Measurements from ENCODE around the gene SLC25A13. TPM values are rescaled to one million over a fixed set of nuclear protein-coding genes. Genes with fewer than 3 reads are reported as not detected.
A peak's percentile ranks its signal among the peaks of the same experiment; 100 is the strongest.
"Not testable (repeated sequence)": the region's sequence is repeated elsewhere in the genome, so short reads cannot be mapped to it uniquely, and the experiment has no call there.

Gene SLC25A13
- total and polyA plus RNA-seq, 9 of the 15 experiments (the other 6 are each of a cell fraction or from before 2014, with no cell fraction given): 21.4 to 80.2 (median 58.7) TPM

DNA sequence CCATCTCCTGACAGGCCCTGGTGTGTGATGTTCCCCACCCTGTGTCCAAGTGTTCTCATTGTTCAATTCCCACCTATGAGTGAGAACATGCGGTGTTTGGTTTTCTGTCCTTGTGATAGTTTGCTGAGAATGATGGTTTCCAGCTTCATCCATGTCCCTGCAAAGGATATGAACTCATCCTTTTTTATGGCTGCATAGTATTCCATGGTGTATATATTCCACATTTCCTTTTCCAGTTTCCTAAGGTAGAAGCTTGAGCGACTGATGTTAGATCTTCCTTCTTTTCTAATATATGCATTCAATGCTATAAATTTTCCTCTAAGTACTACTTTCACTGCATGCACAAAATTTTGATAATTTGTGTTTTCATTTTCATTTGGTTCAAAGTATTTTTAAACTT is 44.0 kb upstream of the SLC25A13 start:
- H3K79me2 ChIP-seq (ENCODE audit: control insufficient read depth, insufficient read depth, low read length); H4K20me1 ChIP-seq (replicated peaks; ENCODE audit: control insufficient read depth, insufficient read depth, low read length); POLR2A ChIA-PET; H2AFZ ChIP-seq (ENCODE audit: low read depth, low read length); H3K27me3 ChIP-seq (ENCODE audit: control insufficient read depth in 2 of 2, insufficient read depth in 2 of 2, low read length in 2 of 2); FAIRE-seq; H3K4me2 ChIP-seq (ENCODE audit: insufficient read depth, low read length); ATAC-seq; H3K9me1 ChIP-seq (ENCODE audit: control insufficient read depth, insufficient read depth, low read length); BruUV-seq (replicated peaks); intact Hi-C loops (cut with micrococcal nuclease); H3K36me3 ChIP-seq (ENCODE audit: control insufficient read depth, insufficient read depth, low read length); in situ Hi-C loops (cut with MboI); DNase-seq (ENCODE audit: extremely low read depth in 1 of 4, low spot score in 3 of 4); H3K9me3 ChIP-seq (replicated peaks; ENCODE audit: control insufficient read depth, insufficient read depth, low read depth, low read length); H3K9ac ChIP-seq (ENCODE audit: insufficient read depth in 1 of 2, low read depth in 2 of 2, low read length in 2 of 2); H3K4me3 ChIP-seq; CTCF ChIA-PET (ENCODE audit: low intra/inter-chr PET ratio); H3K27ac ChIP-seq (ENCODE audit: extremely low read depth, low read depth, low read length); H3K4me1 ChIP-seq (replicated peaks in 1 of 2; ENCODE audit: control insufficient read depth in 2 of 2, insufficient read depth in 2 of 2, low read length in 2 of 2): not testable (repeated sequence)
- WGBS (ENCODE audit: insufficient coverage, low coverage, missing lambda C conversion rate): 0% methylated on average over 1 of the region's 2 CpGs
- TF ChIP-seq ZNF146 (CRISPR knock-in tag; IDR thresholded peaks at IDR 0.05; ENCODE audit: unreplicated experiment) (peak; percentile 72), KDM1A (IDR thresholded peaks at IDR 0.05) (0 out of 4 replicates have a peak, but pooled peaks of 1 of the 2 experiments have one; percentile 27)

DNA sequence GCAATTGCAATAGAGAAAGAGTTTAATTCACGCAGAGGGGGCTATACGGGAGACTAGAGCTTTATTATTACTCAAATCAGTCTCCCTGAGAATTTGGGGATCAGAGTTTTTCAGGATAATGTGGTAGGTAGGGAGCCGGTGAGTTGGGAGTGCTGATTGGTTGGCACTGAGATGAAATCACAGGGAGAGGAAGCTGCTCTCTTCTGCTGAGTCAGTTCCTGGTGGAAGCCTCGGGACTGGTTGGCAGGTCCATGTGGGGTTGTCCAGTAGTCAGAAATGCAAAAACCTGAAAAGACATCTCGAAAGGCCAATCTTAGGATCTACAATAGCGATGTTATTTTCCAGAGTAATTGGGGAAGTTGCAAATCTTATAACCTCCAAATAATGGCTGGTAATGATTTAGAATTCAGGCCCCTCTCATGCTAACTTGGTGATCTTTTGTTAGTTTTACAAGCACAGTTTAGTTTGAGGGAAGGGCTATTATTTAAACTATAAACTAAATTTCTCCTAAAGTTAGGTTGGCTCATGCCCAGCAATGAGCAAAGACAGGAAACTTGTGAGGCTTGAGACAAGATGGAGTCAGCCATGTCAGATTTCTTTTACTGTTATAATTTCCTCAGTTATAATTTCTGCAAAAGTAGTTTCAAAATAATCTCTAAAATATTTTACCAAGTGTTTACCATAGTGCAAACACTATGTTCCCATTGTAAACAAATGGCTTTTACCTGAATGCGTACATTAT is 39.4 kb upstream of the SLC25A13 start:
- ChIA-PET CTCF (ENCODE audit: low intra/inter-chr PET ratio) (no interaction called here), POLR2A (no interaction called here)
- Histone ChIP-seq H3K27me3 (ENCODE audit: control insufficient read depth in 2 of 2, insufficient read depth in 2 of 2, low read length in 2 of 2) (no peaks in the 10 kb centered on the region), H3K36me3 (ENCODE audit: control insufficient read depth, insufficient read depth, low read length) (no peaks in the 10 kb centered on the region), H3K4me3 (no peak overlapping the region), H3K4me1 (replicated peaks in 1 of 2; ENCODE audit: control insufficient read depth in 2 of 2, insufficient read depth in 2 of 2, low read length in 2 of 2) (no peaks in the 10 kb centered on the region; a peak in 1 of 5 replicates), H3K4me2 (ENCODE audit: insufficient read depth, low read length) (no peak overlapping the region), H4K20me1 (replicated peaks; ENCODE audit: control insufficient read depth, insufficient read depth, low read length) (no peaks in the 10 kb centered on the region), H3K27ac (ENCODE audit: extremely low read depth, low read depth, low read length) (no peak overlapping the region), H3K9me1 (ENCODE audit: control insufficient read depth, insufficient read depth, low read length) (no peaks in the 10 kb centered on the region), H3K9ac (ENCODE audit: insufficient read depth in 1 of 2, low read depth in 2 of 2, low read length in 2 of 2) (no peak overlapping the region), H2AFZ (ENCODE audit: low read depth, low read length) (peak overlapping the region; percentile 77), H3K9me3 (replicated peaks; ENCODE audit: control insufficient read depth, insufficient read depth, low read depth, low read length) (no peaks in the 10 kb centered on the region), H3K79me2 (ENCODE audit: control insufficient read depth, insufficient read depth, low read length) (no peaks in the 10 kb centered on the region)
- peak; percentile 42 for FAIRE-seq
- peak; percentile 73 for ATAC-seq
- 35% methylated on average over 7 of the region's 7 CpGs for WGBS (ENCODE audit: insufficient coverage, low coverage, missing lambda C conversion rate)
- peak in 2 of 4 experiments; percentile 52 to 54 for DNase-seq (ENCODE audit: extremely low read depth in 1 of 4, low spot score in 3 of 4)
- no TSS peak for BruUV-seq (replicated peaks)
- in situ Hi-C loops (cut with MboI): no loop called here
- intact Hi-C loops (cut with micrococcal nuclease): no loop called here
- no peak for TF ChIP-seq KDM5B (IDR thresholded peaks at IDR 0.05; ENCODE audit: insufficient replicate concordance, low read depth, low read length)
- peak; percentile 45; the same call in 1 of the 2 replicates for TF ChIP-seq KLF6 (CRISPR knock-in tag; IDR thresholded peaks at IDR 0.05; ENCODE audit: borderline replicate concordance)
- peak; percentile 33; the same call in 1 of the 2 replicates for TF ChIP-seq SPI1 (IDR thresholded peaks at IDR 0.05; ENCODE audit: borderline replicate concordance, low read depth, low read length)
- no peak for TF ChIP-seq NRF1 (conservative IDR thresholded peaks at IDR 0.05 in 1 of 2, IDR thresholded peaks at IDR 0.05 in 1 of 2)
- TF ChIP-seq, protein P1, sequence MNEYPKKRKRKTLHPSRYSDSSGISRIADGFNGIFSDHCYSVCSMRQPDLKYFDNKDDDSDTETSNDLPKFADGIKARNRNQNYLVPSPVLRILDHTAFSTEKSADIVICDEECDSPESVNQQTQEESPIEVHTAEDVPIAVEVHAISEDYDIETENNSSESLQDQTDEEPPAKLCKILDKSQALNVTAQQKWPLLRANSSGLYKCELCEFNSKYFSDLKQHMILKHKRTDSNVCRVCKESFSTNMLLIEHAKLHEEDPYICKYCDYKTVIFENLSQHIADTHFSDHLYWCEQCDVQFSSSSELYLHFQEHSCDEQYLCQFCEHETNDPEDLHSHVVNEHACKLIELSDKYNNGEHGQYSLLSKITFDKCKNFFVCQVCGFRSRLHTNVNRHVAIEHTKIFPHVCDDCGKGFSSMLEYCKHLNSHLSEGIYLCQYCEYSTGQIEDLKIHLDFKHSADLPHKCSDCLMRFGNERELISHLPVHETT (CRISPR knock-in tag; conservative IDR thresholded peaks at IDR 0.05 in 1 of 2, IDR thresholded peaks at IDR 0.05 in 1 of 2): 0 out of 4 replicates have a peak, but pooled peaks of 1 of the 2 experiments have one; percentile 29
- peak; percentile 81 for TF ChIP-seq DMBX1 (CRISPR knock-in tag; IDR thresholded peaks at IDR 0.05; ENCODE audit: borderline replicate concordance)
- peak; percentile 75 for TF ChIP-seq MAFK (IDR thresholded peaks at IDR 0.05; ENCODE audit: low read length)
- 0 out of 2 replicates have a peak, but pooled peaks have one; percentile 29 for TF ChIP-seq ZBTB17 (CRISPR knock-in tag; IDR thresholded peaks at IDR 0.05)
- TF ChIP-seq, protein P2, sequence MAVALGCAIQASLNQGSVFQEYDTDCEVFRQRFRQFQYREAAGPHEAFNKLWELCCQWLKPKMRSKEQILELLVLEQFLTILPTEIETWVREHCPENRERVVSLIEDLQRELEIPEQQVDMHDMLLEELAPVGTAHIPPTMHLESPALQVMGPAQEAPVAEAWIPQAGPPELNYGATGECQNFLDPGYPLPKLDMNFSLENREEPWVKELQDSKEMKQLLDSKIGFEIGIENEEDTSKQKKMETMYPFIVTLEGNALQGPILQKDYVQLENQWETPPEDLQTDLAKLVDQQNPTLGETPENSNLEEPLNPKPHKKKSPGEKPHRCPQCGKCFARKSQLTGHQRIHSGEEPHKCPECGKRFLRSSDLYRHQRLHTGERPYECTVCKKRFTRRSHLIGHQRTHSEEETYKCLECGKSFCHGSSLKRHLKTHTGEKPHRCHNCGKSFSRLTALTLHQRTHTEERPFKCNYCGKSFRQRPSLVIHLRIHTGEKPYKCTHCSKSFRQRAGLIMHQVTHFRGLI (CRISPR knock-in tag; IDR thresholded peaks at IDR 0.05): peak; percentile 71; the same call in 1 of the 2 replicates
- TF ChIP-seq BRD4 (IDR thresholded peaks at IDR 0.05): no peak

Data from K562 (cell line).